Fibroblast of lung (primary cell): ENCODE data around the gene KCTD2. TPM values are rescaled to one million over a fixed set of nuclear protein-coding genes. Genes with fewer than 3 reads are reported as not detected.
"Not testable (repeated sequence)": the region's sequence is repeated elsewhere in the genome, so short reads cannot be mapped to it uniquely, and the experiment has no call there.

Experiments used
- DNase-seq, 2 donors: peaks; one replicate each; pipeline versions ENCODE4 v3.0.0 to v3.0.0-alpha.2; 2010; ENCODE audit warnings: low read depth in 2 of 2
- H2AFZ ChIP-seq: 2 replicates; pipeline ENCODE4 v1.5.1; 2012; ENCODE audit warnings: low read length, control low read depth, inconsistent platforms
- H3K27ac ChIP-seq: 2 replicates; pipeline ENCODE4 v1.5.1; 2011; ENCODE audit warnings: low read length, control low read depth; ENCODE audit not compliant: insufficient read depth
- H3K27me3 ChIP-seq: 2 replicates; pipeline ENCODE4 v1.5.1; 2011; ENCODE audit warnings: mild to moderate bottlenecking, low read length; ENCODE audit not compliant: control insufficient read depth, insufficient read depth
- H3K36me3 ChIP-seq: 2 replicates; pipeline ENCODE4 v1.5.1; 2011; ENCODE audit warnings: low read length; ENCODE audit not compliant: control insufficient read depth, insufficient read depth
- H3K4me1 ChIP-seq: 2 replicates; pipeline ENCODE4 v1.5.1; 2011; ENCODE audit warnings: low read length; ENCODE audit not compliant: control insufficient read depth, insufficient read depth; ENCODE audit errors: extremely low read depth
- H3K4me2 ChIP-seq: 2 replicates; pipeline ENCODE4 v1.5.1; 2011; ENCODE audit warnings: low read length, control low read depth; ENCODE audit not compliant: insufficient read depth; ENCODE audit errors: extremely low read depth
- H3K4me3 ChIP-seq, 4 experiments: fragments of 200-600 bp in 1 of 4; sonication (generic) in 1 of 4; replicated peaks in 1 of 4; 2 replicates each; pipeline ENCODE4 v1.5.1; 2011 to 2016; ENCODE audit warnings: low read length in 4 of 4, low read depth in 3 of 4, mild to moderate bottlenecking in 3 of 4, control low read depth in 2 of 4, inconsistent platforms in 1 of 4, mixed read lengths in 1 of 4; ENCODE audit not compliant: insufficient read depth in 1 of 4; ENCODE audit errors: control extremely low read depth in 1 of 4
- H3K79me2 ChIP-seq: 2 replicates; pipeline ENCODE4 v1.5.1; 2012; ENCODE audit warnings: mild to moderate bottlenecking, low read length, inconsistent platforms; ENCODE audit not compliant: control insufficient read depth, insufficient read depth
- H3K9ac ChIP-seq: 2 replicates; pipeline ENCODE4 v1.5.1; 2011; ENCODE audit warnings: mild to moderate bottlenecking, low read length, control low read depth; ENCODE audit not compliant: insufficient read depth
- H3K9me3 ChIP-seq: 2 replicates; pipeline ENCODE4 v1.5.1; 2012; ENCODE audit warnings: low read depth, low read length; ENCODE audit not compliant: control insufficient read depth, insufficient read depth
- H4K20me1 ChIP-seq: 2 replicates; pipeline ENCODE4 v1.5.1; 2011; ENCODE audit warnings: low read length; ENCODE audit not compliant: control insufficient read depth, insufficient read depth; ENCODE audit errors: extremely low read depth
- CTCF ChIP-seq, 2 donors: IDR thresholded peaks in 1 of 2; conservative IDR thresholded peaks in 1 of 2; 1 replicate in 1 of 2; 2 replicates in 1 of 2; pipeline ENCODE4 v1.5.1; 2011 to 2012; ENCODE audit warnings: low read length in 2 of 2, control low read depth in 1 of 2, inconsistent platforms in 1 of 2, low read depth in 1 of 2, mild to moderate bottlenecking in 1 of 2
- EZH2 ChIP-seq: IDR thresholded peaks from 2 replicates; pipeline ENCODE4 v1.5.1; 2012; ENCODE audit warnings: low read length, control low read depth, mild to moderate bottlenecking; ENCODE audit errors: missing control alignments
- polyA plus RNA-seq, 2 donors: library from polyadenylated mRNA; depleted of rRNA in 1 of 2; stranded (reverse) in 1 of 2; unstranded in 1 of 2; fragments of >200 nt; gene quantifications; 2 replicates each; pipeline ENCODE4 v1.2.1, GENCODE V29; 2011 to 2012; ENCODE audit warnings: missing spikeins in 1 of 2
- total RNA-seq: library from RNA; depleted of rRNA; stranded (reverse); fragments of >200 nt; gene quantifications from 2 replicates; pipeline ENCODE4 v1.2.1, GENCODE V29; 2014

Gene KCTD2
- total and polyA plus RNA-seq, 2 donors (not counting 1 experiment from before 2014, with no cell fraction given): 17.7 to 29.5 TPM

- Histone ChIP-seq H4K20me1 (no peaks in the 10 kb centered on the region), H3K9ac (no peak overlapping the region), H3K4me3 (no peak overlapping the region), H3K27ac (no peak overlapping the region), H3K4me1 (no peaks in the 10 kb centered on the region), H3K9me3 (no peaks in the 10 kb centered on the region), H3K36me3 (peaks cover 13% of the 10 kb centered on the region), H2AFZ (no peak overlapping the region), H3K27me3 (no peaks in the 10 kb centered on the region), H3K4me2 (no peak overlapping the region), H3K79me2 (peaks cover 3% of the 10 kb centered on the region)
- no peak for DNase-seq
- no peak for TF ChIP-seq EZH2
These were observed 27.3 kb upstream of the KCTD2 start for GRCh38 chr17:75019710-75020109.

GRCh38 chr17:75020331-75021110 is 26.5 kb upstream of the KCTD2 start:
- no peak for DNase-seq
- TF ChIP-seq EZH2 (no peak), CTCF (conservative IDR thresholded peaks at IDR 0.05 in 1 of 2, IDR thresholded peaks at IDR 0.05 in 1 of 2; ENCODE audit: low read depth in 1 of 2, low read length in 2 of 2) (no peak)
- Histone ChIP-seq H3K27me3 (no peaks in the 10 kb centered on the region), H2AFZ (no peak overlapping the region), H3K9me3 (no peaks in the 10 kb centered on the region), H4K20me1 (no peaks in the 10 kb centered on the region), H3K27ac (no peak overlapping the region), H3K9ac (no peak overlapping the region), H3K36me3 (peaks cover 13% of the 10 kb centered on the region), H3K79me2 (no peaks in the 10 kb centered on the region), H3K4me3 (no peak overlapping the region), H3K4me1 (no peaks in the 10 kb centered on the region), H3K4me2 (no peak overlapping the region)

GRCh38 chr17:75024686-75025397 is 22.2 kb upstream of the KCTD2 start:
- no peak overlapping the region for H3K9ac ChIP-seq
- H3K4me2 ChIP-seq: no peak overlapping the region
- no peaks in the 10 kb centered on the region for H3K79me2 ChIP-seq
- H4K20me1 ChIP-seq: no peaks in the 10 kb centered on the region
- TF ChIP-seq EZH2: no peak
- no peak for TF ChIP-seq CTCF (conservative IDR thresholded peaks at IDR 0.05 in 1 of 2, IDR thresholded peaks at IDR 0.05 in 1 of 2; ENCODE audit: low read depth in 1 of 2, low read length in 2 of 2)
- no peak overlapping the region for H3K4me3 ChIP-seq
- H3K36me3 ChIP-seq: peaks cover 13% of the 10 kb centered on the region
- no peaks in the 10 kb centered on the region for H3K9me3 ChIP-seq
- no peak overlapping the region for H2AFZ ChIP-seq
- H3K4me1 ChIP-seq: no peaks in the 10 kb centered on the region
- H3K27me3 ChIP-seq: no peaks in the 10 kb centered on the region
- H3K27ac ChIP-seq: no peak overlapping the region
- no peak for DNase-seq

GRCh38 chr17:75025398-75025734 is 21.7 kb upstream of the KCTD2 start:
- H4K20me1 ChIP-seq, DNase-seq, H3K9ac ChIP-seq: not testable (repeated sequence)

GRCh38 chr17:75026650-75027049 is 20.4 kb upstream of the KCTD2 start:
- H3K4me2 ChIP-seq, DNase-seq, H3K4me3 ChIP-seq, H3K36me3 ChIP-seq, H3K27ac ChIP-seq, H2AFZ ChIP-seq, H3K27me3 ChIP-seq, H4K20me1 ChIP-seq, H3K9me3 ChIP-seq, H3K79me2 ChIP-seq, H3K4me1 ChIP-seq, H3K9ac ChIP-seq: not testable (repeated sequence)

More at GRCh38 chr17:75025398-75025734, 21.7 kb upstream of the KCTD2 start:
- H2AFZ ChIP-seq, H3K27me3 ChIP-seq, H3K9me3 ChIP-seq, H3K4me1 ChIP-seq, H3K4me2 ChIP-seq, H3K79me2 ChIP-seq, H3K4me3 ChIP-seq, H3K27ac ChIP-seq: not testable (repeated sequence)
- H3K36me3 ChIP-seq: peaks cover 11% of the 10 kb centered on the region
